ENCODE measurements around the gene ISCU. TPM values are rescaled to one million over a fixed set of nuclear protein-coding genes. Genes with fewer than 3 reads are reported as not detected.

ISCU gene
- polyA plus RNA-seq, 4 donors: 90.7 to 125 (median 110) TPM

DNA sequence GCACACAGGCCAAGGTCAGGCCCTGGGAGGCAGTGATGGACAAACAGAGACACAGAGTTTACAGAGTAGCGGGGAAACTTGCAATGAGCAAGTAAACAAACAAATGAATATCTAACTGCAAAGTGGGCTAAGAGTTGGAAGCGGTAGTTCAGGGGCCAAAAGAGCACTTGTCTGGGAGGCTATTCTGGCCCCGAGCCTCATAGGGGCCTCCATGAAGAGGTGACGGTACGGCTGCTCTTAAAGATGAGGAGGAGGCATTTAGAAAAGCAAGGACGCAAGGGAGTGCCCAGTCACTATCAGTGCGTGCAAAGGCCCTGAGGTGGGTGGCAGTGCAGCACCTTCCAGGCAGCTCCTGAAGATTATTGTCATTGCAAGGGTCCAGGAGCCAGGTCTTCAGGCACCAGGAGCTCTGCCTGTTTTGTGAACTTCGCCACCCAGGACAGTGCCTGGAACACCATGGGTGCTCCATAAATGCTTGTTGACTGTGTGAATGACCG is 39.9 kb downstream of the ISCU start:
- DNase-seq (ENCODE audit: low read depth in 4 of 4, low spot score in 3 of 4): no peak

DNA sequence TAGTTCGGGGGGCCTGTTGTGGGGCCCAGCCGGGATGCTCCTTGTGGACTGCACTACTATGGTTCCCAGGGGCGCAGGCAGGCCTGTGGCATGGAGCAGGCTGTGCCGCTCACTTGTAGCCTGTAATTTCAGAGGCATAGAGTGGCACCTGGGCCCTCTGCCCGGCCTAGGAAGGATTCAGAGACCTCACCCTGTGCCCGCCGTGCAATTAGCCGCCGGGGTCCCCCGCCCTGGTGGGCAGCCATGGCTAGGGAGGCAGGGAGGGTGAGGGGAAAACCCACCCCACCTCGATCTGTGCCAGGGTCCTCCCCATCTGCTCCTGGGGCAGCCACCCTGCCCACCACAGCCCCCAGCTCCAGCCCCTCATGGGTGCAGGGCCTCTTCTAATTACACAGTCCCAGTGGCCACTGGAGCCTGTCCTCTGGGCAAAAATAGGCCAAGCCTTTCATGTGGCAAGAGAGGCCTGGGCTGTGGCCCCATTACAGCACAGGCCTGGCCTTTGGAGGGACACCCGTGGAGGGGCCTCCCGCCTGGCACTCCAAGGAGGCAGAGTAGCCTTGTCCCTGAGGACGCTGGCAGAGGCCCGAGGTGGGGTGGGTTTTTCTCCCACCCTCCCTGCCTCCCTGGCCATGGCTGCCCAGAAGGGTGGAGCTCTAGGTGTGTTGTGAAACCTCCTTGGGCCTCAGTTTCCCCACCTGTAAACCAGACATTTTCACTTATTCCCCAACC is 40.7 kb downstream of the ISCU start:
- DNase-seq (ENCODE audit: low read depth in 4 of 4, low spot score in 3 of 4): no peak

DNA sequence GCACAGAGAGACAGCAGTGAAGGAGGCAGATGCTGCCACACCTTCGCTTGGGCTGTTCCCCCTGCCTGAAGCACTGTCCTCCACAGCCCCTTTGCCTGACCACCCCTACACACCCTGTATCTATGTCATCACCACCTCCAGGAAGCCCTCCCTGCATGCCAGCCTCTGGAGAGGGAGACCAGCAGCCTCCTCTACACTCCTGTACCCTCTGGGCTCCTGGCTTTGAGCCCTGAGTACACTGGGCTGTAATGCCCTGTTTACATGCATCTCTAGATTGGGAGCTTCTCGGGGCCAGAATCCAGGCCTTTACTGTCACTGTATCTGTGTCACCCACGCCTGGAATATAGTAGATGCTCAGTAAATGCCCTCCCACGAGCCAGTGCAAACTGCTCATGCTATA is 41.3 kb downstream of the ISCU start:
- DNase-seq (ENCODE audit: low read depth in 4 of 4, low spot score in 3 of 4): no peak

DNA sequence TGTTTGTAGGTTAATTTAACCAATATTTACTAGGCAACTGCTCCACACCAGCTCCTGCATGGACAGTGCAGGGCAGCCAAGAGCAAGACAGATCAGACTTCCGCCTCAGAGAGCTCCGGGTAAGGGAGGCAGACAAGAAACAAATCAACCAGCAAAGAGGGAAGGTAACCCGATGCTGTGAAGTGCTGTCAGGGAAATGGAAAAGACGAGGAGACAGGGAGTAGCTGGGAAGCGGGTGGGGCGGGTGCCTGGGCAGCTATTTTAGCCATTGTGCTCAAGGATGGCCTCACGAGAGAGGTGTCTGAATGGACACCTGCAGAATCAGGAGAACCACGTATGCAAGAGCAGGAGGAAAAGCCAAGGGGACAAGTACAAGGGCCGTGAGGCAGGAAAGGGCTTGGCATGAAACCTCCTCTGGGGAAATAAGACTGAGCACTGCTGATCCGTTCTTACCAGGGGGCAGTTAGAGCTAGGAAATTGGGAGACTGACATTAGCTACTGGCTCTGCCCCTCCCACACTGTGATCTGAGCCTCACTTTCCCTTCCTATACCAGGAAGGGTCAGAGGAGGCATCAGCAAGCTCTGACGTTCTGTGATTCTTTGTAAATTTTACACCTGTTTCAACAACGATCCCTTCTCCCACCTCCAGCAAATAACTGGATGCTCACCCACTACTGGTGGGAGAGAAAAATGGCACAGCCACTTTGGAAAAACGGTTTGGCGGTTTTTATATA is 42.0 kb downstream of the ISCU start:
- DNase-seq (ENCODE audit: low read depth in 4 of 4, low spot score in 3 of 4): no peak

DNA sequence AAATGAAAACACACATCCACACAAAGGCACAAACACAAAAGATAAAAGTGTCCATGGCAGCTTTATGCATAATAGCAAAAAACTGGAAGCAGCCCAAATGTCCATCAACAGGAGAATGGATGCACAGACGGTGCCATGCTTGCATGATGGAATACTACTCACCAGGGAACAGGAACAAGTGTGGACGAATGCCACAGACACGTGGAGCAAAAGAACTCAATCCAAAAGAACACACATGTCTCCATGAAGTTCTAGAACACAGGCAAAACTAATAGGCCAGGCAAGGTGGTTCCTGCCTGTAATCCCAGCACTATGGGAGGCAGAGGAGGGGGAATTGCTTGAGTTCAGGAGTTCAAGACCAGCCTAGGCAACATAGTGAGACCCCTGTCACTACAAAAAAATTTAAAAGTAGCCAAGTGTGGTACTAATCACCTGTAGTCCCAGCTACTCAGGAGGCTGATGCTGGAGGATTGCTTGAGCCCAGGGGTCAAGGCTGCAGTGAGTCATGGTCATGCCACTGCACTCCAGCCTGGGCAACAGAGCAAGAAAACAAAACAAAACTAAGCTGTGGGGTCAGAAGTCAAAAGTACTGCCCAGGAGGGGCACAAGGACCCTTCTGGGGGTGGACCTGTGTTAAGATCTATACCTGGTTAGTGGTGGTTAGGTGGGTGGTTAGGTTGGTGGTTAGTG is 42.7 kb downstream of the ISCU start:
- DNase-seq (ENCODE audit: low read depth in 4 of 4, low spot score in 3 of 4): no peak

DNA sequence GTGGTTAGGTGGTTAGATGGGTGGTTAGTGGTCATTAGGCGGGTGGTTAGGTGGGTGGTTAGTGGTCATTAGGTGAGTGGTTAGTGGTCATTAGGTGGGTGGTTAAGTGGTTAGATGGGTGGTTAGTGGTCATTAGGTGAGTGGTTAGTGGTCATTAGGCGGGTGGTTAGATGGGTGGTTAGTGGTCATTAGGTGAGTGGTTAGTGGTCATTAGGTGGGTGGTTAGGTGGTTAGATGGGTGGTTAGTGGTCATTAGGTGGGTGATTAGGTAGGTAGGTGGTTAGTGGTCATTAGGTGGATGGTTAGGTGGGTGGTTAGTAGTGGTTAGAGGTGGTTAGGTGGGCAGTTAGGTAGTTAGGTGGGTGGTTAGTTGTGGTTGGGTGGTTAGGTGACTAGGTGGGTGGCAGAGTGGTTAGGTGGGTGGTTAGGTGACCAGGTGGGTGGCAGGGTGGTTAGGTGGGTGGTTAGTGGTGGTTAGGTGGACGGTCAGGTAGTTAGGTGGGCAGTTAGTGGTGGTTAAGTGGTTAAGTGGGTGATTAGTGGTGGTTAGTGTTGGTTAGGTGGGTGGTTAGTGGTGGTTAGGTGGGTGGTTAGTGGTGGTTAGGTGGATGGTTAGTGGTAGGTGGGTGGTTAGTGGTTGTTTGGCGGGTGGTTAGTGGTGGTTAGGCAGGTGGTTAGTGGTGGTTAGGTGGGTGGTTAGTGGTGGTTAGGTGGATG is 43.5 kb downstream of the ISCU start:
- no peak for DNase-seq (ENCODE audit: low read depth in 4 of 4, low spot score in 3 of 4)

DNA sequence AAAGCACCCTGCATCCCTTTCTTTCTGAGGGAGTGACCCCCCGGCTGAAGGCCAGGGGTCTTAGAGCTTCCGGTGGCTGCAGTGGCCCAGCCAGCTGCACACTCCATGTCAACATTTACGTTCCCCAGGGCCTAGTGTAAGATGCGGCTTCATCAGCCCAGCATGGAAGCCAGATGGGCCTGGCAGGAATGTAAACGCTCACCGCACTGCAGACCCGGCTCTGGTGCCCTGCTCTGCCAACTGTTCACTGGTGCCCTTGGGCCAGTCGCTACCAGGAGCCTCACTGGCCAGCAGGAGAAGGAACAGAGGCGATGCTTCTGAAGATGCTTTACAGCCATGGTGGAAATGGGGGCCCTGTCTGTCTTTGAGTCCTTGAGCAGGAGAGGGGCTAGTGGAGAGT is 44.1 kb downstream of the ISCU start:
- no peak for DNase-seq (ENCODE audit: low read depth in 4 of 4, low spot score in 3 of 4)

DNA sequence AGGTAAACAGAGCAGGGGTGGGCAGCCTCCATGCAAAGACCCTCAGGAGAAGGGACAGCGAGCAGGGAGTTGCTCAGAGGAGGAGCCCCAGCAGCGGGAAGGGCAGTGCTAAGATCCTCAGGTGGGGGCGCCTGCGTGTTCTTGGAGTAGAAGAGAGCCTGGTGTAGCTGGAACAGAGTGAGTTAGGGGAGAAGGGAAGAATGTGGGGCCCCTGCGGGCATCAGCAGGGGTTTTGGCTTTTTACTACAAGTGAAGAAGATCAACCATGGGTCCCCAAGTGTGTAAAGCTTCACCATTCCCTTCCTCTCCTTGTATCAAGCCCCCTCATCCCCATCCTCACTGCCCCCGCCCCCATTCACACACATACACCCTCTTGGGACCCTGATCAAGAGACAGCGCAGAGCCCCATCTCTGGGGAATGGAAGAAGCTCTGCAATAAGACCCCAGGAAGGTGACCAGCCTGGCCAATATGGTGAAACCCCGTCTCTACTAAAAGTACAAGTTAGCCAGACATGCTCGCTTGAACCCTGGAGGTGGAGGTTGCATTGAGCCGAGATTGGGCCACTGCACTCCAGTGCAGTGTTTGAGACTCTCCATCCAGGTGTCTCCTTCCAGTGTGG is 45.7 kb downstream of the ISCU start:
- DNase-seq (ENCODE audit: low read depth in 4 of 4, low spot score in 3 of 4): no peak

DNA sequence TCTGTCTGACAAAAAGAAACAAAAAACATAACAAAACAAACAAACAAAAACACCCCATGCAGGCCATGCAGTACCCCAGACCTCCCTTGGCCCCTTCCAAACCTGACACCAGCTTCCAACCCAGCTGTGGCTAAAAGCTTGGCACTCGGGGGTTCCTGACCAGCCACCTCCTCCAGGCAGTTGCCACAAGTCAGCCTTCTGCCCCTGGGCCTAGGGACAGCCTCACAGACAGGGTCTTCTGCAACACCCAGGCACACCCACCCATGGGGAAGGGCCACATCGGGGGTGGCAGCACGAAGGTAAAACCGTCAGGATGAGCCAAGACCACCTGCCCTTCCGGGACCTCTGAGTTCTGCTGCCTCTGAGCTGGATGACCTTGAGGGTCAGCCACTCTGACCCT is 46.2 kb downstream of the ISCU start:
- DNase-seq (ENCODE audit: low read depth in 4 of 4, low spot score in 3 of 4): no peak

DNA sequence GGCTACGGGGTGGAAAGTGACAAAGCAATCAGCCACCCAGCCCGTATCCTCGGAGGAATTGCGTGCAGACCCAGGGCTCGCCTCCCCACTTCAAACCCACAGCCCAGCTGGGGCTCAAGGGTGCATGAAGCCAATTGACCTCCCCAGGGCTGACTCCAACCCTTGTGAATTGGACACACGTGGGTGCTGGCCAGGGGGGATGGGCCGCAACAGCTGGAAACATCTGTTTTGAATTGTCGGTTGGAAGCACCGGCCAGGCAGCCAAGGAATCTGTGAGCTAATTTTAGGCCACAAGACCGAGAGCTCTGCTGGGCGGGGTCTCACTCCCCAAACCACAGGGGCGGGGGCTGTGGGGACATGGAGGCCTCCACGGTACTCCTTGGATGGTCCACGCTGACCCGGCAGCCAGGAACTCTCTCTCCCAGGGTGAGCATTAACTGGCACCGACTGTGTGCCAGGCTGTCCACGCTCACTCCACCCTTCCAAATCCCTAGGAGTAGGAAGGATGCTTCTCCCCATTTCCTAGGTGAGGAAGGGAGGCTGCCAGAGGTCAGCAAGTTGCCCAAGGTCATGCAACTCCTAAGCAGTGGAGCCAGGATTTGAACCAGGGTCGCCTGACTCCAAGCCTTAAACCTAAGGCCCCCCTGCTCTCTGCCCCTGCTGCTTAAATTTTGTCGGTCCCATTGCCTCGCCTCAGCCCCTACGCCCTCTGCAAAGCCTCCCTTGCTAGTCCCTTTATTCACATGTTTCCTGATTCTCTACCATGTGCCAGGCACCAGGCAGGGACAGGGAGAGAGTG is 47.3 kb downstream of the ISCU start:
- DNase-seq (ENCODE audit: low read depth in 4 of 4, low spot score in 3 of 4): peak in 3 of 4 donors; percentile 63 to 82 (median 73)

DNA sequence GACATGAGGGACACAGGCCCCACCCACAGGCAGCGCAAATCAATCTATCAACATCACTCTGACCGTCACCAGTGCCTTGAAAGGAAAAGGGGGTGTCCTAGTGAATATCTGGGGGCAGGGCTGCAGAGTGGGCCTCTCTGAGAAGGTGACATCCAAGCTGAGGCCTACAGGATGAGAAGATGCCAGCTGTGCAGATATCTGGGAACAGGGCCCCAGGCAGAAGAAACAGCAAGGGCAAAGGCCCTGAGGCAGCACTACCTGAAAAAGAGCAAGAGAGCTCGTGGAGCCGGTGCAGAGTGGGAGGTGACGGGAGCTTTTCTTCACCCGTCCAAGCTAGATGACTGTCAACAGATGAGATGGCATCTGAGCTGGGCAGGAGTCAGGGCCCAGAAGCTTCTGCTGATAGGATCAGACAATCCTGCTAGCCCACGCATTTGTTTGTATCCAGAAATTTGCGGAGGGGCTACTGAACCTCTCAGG is 48.0 kb downstream of the ISCU start:
- DNase-seq (ENCODE audit: low read depth in 4 of 4, low spot score in 3 of 4): no peak

DNA sequence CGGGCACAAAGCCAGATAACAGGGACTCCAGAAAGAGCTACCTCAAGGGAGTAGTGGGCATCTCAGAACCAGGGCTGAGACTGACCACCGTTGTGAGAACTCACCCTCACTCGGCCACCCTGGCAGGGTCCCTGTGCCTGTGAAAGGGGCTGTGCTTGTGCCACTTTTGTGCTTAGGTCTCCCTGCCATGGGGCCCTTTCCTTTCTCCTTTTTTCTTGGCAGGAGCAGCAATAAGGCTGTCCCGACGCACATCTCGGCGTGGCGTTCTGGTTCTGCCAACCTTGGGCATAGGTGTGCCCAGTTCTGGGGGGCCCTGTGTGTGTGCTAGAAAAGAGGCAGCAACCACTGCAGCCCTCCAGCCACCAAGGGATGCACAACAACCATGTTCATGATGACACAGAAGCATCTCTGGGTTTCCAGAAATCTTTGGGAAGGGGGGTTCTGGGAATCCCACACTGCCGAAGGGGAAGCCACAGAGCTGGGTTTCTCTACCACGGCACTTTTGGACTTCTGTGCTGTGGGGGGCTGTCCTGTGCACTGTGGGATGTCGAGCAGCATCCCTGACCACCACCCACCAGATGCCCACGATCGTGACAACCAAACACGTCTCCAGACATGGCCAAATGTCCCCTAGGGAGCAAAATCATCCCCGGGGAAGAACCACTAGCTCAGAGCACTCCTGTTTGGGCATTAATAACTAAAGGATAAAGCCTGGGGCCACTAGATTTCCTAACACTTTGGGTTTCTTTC is 48.6 kb downstream of the ISCU start:
- no peak for DNase-seq (ENCODE audit: low read depth in 4 of 4, low spot score in 3 of 4)

DNA sequence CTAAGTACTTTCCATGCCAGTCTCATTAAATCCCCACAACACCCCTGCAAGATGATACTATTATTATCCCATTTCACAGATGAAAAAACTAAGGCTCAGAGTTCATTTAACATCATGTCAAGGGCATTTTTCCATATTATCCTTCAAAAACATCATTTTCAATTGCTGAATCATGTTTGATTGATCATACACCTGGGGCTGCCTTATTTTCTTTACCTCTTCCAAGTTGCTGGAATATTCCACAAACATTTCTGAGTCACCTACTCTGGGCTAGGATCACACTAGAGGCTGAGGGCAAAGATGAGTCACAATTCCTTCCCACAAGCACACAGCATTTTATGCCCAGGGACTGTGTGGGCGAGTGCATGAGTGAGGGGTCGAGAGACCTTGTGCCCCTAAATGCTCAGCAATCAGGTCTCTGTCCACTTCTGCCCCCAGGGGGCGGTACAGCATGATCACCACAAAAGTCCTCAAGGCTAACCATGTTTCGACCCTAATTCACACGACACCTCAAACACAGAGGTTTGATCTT is 49.6 kb downstream of the ISCU start:
- DNase-seq (ENCODE audit: low read depth in 4 of 4, low spot score in 3 of 4): no peak

DNA sequence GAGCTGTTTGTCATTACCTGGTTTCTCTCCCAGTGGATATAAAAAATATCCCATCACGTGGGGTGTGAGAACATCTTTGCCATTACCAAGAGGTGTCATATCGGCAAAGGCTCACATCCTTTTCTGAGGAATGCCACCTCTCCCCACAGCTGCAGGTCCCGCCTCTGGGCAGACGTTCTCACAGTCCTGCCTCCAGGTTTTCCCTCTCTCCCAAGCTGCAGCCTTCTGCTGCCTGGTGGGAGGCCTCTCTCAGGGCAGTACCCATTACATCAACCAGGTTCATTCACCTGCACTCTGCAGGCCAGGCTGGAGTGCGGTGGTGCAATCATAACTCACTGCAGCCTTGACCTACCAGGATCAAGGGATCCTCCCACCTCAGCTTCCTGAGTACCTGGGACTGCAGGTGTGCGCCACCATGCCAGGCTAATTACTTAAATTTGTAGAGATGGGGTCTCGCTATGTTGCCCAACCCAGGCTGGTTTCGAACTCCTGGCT is 50.4 kb downstream of the ISCU start:
- DNase-seq (ENCODE audit: low read depth in 4 of 4, low spot score in 3 of 4): no peak

DNA sequence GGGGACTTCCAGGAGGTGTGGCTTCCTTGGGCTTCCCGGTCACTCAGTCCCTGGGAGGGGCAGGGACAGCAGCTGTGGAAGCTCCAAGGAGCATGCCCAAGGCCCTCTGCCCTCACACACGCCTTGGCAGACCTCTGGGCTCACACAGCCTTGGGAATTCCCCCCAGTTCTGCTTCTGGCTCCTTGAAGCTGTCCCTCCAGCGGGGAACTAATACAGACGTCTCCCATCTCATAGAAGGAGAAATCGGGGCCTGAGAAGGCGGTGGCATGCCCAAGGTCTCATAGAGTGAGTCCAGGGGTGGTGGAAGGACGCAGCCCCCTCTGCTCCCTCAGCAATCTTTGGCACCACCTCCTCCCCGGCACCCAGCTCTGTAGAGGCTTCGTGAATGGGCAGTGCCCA is 51.2 kb downstream of the ISCU start:
- DNase-seq (ENCODE audit: low read depth in 4 of 4, low spot score in 3 of 4): no peak

DNA sequence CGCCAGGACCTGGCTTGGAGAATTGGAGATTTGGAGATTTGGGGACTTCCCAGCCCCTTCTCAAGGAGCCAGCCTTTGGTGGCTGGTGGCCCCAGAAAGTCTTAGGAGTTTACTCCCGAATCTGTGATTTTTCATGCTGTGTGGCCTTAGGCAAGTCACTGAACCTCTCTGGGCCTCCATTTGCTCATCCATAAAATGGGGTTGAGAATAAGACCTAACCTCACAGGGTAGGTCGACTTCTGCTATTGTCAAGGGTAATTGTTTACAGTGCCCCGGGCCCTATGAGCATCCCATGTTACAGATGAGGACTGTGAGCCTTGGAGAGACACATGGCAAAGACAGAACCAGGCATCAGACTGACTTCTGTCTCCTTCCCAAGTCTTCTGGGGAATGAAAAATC is 51.6 kb downstream of the ISCU start:
- DNase-seq (ENCODE audit: low read depth in 4 of 4, low spot score in 3 of 4): no peak

DNA sequence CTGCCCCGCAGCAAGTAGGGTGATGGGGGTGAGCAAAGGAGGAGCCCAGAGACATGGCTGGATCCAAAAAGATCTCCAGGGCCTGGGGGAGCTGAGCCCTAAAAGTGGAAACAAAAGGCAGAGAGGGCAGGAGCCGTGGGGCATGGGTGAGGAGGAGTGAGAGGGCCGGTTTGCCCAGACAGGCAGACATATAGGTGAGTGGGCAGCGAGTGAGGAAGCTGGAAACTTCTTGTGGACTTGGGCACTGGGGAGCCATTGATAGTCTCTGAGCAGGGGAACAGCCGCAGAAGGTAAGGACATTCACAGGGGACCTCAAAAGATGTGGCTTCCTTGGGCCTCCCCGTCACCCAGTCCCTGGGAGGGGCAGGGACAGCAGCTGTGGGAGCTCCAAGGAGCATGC is 52.2 kb downstream of the ISCU start:
- DNase-seq (ENCODE audit: low read depth in 4 of 4, low spot score in 3 of 4): no peak

DNA sequence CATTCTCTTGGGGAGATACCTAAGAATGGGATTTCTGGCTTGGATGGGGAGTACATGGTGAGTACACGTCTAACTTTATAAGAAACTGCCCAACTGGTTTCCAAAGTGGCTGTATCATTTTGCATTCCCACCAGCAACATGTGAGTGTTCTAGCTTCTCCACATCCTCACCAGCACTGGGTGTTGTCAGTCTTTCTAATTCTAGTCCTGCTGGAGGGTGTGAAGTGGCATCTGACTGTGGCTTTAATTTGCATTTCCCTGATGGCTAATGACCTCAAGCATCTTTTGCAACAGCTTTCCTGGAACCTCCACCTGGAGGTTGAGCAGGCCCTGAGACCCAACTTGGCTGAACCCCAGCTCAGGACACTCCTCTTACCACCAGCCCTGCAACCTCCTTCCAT is 53.5 kb downstream of the ISCU start:
- no peak for DNase-seq (ENCODE audit: low read depth in 4 of 4, low spot score in 3 of 4)

All from left renal pelvis (tissue), 4 donors.